ENCODE results near the gene VPS37C. TPM values are rescaled to one million over a fixed set of nuclear protein-coding genes. Genes with fewer than 3 reads are reported as not detected.

VPS37C gene
- total RNA-seq, 1 experiment from 2014 or later = 32.7 TPM

DNA sequence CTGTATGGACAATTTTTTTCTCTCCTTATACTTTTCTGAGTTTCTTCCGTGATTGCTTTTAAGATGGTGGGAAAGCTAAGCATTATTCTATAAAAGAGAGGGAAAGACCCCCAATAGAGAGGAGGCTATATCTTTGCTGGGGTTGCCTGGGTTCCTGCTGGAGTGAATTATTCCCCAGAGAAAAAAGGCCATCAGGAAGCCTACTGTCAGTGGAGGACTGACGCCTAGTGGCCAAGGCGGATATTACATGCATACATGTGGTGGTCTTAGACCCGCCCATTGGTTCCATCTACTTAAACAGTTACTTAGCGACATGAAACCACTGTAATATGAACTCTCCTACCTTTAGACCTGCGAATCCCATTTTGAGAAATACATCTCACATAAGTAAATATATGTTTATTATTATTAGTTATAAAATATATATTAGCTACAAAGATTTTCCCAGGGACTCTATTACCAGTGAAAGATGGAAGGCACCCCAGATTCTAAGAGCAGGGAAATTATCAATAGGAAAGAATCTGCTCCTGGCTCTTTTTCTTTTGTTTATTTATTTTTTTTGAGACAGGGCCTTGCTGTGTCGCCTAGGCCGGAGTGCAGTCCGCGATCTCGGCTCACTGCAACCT, 26.4 kb upstream of the VPS37C start:
- POLR2A ChIA-PET (ENCODE audit: low non-redundant PET) = no interaction called here
- intact Hi-C loops (cut with micrococcal nuclease; ENCODE audit: unreplicated experiment) = loop anchor here (1.0 to 5.0 kb wide), 3 partner anchors 200 to 355 kb away; no protein-coding TSS in a partner anchor
- Histone ChIP-seq H3K27ac (ENCODE audit: low read depth, low read length, poor library complexity, severe bottlenecking) (no peak overlapping the region), H3K4me1 (ENCODE audit: insufficient read depth, low read length, poor library complexity, severe bottlenecking) (no peaks in the 10 kb centered on the region), H3K4me3 (ENCODE audit: low read depth, low read length, poor library complexity, severe bottlenecking) (no peak overlapping the region), H3K36me3 (ENCODE audit: insufficient read depth, low read length, poor library complexity, severe bottlenecking) (no peaks in the 10 kb centered on the region), H3K27me3 (replicated peaks; ENCODE audit: insufficient read depth, low read depth, low read length, poor library complexity) (no peaks in the 10 kb centered on the region), H3K9me3 (ENCODE audit: low read depth, low read length, poor library complexity, severe bottlenecking) (no peaks in the 10 kb centered on the region)
- DNase-seq (ENCODE audit: low spot score) = peak; percentile 91
- CTCF ChIA-PET = interaction anchor here (1.3 kb wide), 1 partner anchor 357 kb away, joined by 3 read pairs; no protein-coding TSS in a partner anchor
- TF ChIP-seq EZH2 (IDR thresholded peaks at IDR 0.05; ENCODE audit: borderline replicate concordance, low read depth, low read length, poor library complexity, severe bottlenecking) (no peak), CTCF (conservative IDR thresholded peaks at IDR 0.05; ENCODE audit: low read depth, low read length) (peak; percentile 95)
- BruUV-seq (replicated peaks) = no TSS peak

DNA sequence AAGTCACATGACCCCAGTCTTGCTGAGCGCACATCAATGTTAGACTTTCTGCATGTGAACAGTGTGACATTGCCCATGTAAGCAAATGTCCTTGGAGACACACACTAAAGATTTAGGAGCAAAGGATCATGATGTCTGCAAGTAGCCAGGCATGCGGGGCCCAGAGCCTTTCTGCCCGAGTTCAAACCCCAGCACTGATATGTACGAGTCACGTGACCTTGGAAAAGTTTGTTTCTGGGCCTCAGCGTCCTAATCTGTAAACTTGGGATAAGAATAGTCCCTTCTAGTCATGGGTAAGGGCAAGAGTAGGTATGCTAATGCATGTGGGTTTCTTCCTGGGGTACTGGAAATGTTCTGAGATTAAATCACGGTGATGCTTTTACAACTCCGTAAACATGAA, 25.3 kb upstream of the VPS37C start:
- intact Hi-C loops (cut with micrococcal nuclease; ENCODE audit: unreplicated experiment) = loop anchor here (5.0 kb wide), 2 partner anchors 201 to 354 kb away; no protein-coding TSS in a partner anchor

DNA sequence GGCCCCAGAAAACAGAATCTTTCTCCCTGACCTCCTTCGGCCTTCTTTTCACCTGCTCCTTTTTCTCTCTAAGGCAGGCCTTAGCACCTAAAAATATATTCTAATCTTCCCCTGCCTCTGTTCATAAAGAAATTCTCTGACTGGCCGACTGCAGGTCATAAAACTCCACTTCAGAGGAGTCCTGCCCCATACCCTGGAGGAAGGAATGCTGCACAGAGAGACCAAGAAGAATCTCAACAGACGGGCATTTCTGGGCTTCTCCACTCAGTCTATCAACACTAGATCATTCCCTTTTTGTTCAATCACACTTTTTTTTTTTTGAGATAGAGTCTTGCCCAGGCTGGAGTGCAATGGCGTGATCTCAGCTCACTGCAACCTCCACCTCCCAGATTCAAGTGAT, 22.4 kb upstream of the VPS37C start:
- H3K9me3 ChIP-seq (ENCODE audit: low read depth, low read length, poor library complexity, severe bottlenecking) = no peaks in the 10 kb centered on the region
- BruUV-seq (replicated peaks) = no TSS peak
- TF ChIP-seq CTCF (conservative IDR thresholded peaks at IDR 0.05; ENCODE audit: low read depth, low read length) = no peak
- no peak for TF ChIP-seq EZH2 (IDR thresholded peaks at IDR 0.05; ENCODE audit: borderline replicate concordance, low read depth, low read length, poor library complexity, severe bottlenecking)
- H3K36me3 ChIP-seq (ENCODE audit: insufficient read depth, low read length, poor library complexity, severe bottlenecking) = no peaks in the 10 kb centered on the region
- no peaks in the 10 kb centered on the region for H3K27me3 ChIP-seq (replicated peaks; ENCODE audit: insufficient read depth, low read depth, low read length, poor library complexity)
- H3K4me1 ChIP-seq (ENCODE audit: insufficient read depth, low read length, poor library complexity, severe bottlenecking) = no peaks in the 10 kb centered on the region
- POLR2A ChIA-PET (ENCODE audit: low non-redundant PET) = interaction anchor here (0.6 kb wide), 1 partner anchor 270 kb away, joined by 3 read pairs; no protein-coding TSS in a partner anchor
- no peak overlapping the region for H3K4me3 ChIP-seq (ENCODE audit: low read depth, low read length, poor library complexity, severe bottlenecking)
- no peak for DNase-seq (ENCODE audit: low spot score)
- CTCF ChIA-PET = no interaction called here
- no peak overlapping the region for H3K27ac ChIP-seq (ENCODE audit: low read depth, low read length, poor library complexity, severe bottlenecking)
- intact Hi-C loops (cut with micrococcal nuclease; ENCODE audit: unreplicated experiment) = no loop called here

More for the DNA sequence above, 25.3 kb upstream of the VPS37C start:
- Histone ChIP-seq H3K27me3 (replicated peaks; ENCODE audit: insufficient read depth, low read depth, low read length, poor library complexity) (no peaks in the 10 kb centered on the region), H3K4me3 (ENCODE audit: low read depth, low read length, poor library complexity, severe bottlenecking) (no peak overlapping the region), H3K36me3 (ENCODE audit: insufficient read depth, low read length, poor library complexity, severe bottlenecking) (no peaks in the 10 kb centered on the region), H3K9me3 (ENCODE audit: low read depth, low read length, poor library complexity, severe bottlenecking) (no peaks in the 10 kb centered on the region), H3K27ac (ENCODE audit: low read depth, low read length, poor library complexity, severe bottlenecking) (no peak overlapping the region), H3K4me1 (ENCODE audit: insufficient read depth, low read length, poor library complexity, severe bottlenecking) (no peaks in the 10 kb centered on the region)
- DNase-seq (ENCODE audit: low spot score) = no peak
- TF ChIP-seq EZH2 (IDR thresholded peaks at IDR 0.05; ENCODE audit: borderline replicate concordance, low read depth, low read length, poor library complexity, severe bottlenecking) (no peak), CTCF (conservative IDR thresholded peaks at IDR 0.05; ENCODE audit: low read depth, low read length) (no peak)
- CTCF ChIA-PET = no interaction called here
- POLR2A ChIA-PET (ENCODE audit: low non-redundant PET) = no interaction called here
- no TSS peak for BruUV-seq (replicated peaks)

Data from A673 (cell line).